Hematopoietic multipotent progenitor cell (in vitro differentiated cells): ENCODE measurements around the gene ZNF415. TPM values are rescaled to one million over a fixed set of nuclear protein-coding genes. Genes with fewer than 3 reads are reported as not detected.
A peak's percentile ranks its signal among the peaks of the same experiment; 100 is the strongest.
"Not testable (repeated sequence)": the region's sequence is repeated elsewhere in the genome, so short reads cannot be mapped to it uniquely, and the experiment has no call there.

ENCODE experiments used
- DNase-seq, 3 donors: peaks; one replicate each; pipeline ENCODE4 v3.0.0-alpha.2; 2011 to 2015; ENCODE audit warnings: low read depth in 2 of 3, low spot score in 2 of 3
- total RNA-seq: library from RNA; depleted of rRNA; stranded (reverse); fragments of >200 nt; gene quantifications from one replicate; pipeline ENCODE4 v1.2.3, GENCODE V29; 2012

Gene ZNF415
- 4.6 TPM for total RNA-seq

DNA sequence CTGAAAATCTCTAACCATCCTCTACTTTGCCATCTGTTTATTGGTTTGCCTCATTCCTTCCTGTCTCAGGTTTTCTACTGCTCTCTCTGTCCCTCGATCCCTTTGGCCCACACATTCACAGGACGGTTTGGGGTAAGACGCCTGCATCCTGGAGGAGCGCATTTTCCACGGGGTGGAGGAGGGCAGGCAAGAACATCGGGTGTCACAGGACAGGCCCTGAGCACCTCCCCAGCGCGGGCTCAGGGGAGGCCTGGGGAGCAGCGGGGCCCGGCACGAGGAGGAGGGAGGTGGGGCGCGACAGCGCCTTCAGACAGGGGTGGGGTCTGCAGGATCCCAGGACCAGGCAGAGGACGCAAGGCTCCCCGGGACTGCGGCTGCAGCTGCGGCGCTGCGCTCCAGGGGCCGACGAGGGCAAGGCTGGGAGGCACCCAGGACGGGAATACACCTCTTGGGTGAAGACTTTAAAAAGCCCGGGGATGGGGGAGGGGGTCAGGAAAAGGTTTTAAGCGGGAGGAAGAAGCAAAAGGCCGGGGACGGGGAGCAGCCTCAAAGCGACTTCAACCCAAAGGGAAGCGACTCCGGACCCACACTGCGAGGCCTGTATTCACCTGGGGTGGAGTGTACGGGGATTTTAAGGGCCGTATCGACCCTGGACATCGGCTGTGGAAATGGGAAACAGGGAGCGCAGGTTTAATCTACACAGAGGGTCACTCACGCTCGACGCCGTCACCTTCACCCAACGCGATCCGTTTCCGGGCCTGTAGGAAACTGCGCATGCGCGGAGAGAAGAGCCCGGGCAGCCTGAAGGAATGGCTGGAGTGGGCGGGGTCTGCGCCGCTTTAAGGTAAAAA is at the start of gene ZNF415:
Gene ZNF415, minus strand, starts transcription at position 770 of the 851 bp plus-strand sequence. CDS start 10,234 bp downstream, outside the sequence.
- peak; percentile 5 to 84 (median 74) for DNase-seq

GRCh38 chr19:53182202-53182601 is 49.5 kb upstream of the ZNF415 start:
- DNase-seq: no peak

GRCh38 chr19:53177986-53178385 is 45.3 kb upstream of the ZNF415 start:
- no peak for DNase-seq

DNA sequence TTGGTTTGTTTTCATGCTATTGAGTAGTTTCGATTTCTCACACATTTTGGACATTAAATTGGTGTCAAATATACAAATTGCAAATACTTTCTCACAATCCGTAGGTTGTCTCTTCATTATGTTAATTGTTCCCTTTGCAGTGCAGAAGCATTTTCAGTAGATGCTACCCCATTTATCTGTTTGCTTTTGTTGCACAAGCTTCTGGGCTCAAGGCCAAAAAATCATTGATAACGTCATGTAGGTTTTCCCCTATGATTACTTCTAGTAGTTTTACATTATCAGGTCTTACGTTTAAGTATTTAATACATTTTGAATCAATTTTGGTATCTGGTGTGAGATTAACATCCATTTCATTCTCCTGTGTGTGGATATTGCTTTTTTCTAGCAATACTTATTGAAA is 40.2 kb upstream of the ZNF415 start:
- no peak for DNase-seq

DNA sequence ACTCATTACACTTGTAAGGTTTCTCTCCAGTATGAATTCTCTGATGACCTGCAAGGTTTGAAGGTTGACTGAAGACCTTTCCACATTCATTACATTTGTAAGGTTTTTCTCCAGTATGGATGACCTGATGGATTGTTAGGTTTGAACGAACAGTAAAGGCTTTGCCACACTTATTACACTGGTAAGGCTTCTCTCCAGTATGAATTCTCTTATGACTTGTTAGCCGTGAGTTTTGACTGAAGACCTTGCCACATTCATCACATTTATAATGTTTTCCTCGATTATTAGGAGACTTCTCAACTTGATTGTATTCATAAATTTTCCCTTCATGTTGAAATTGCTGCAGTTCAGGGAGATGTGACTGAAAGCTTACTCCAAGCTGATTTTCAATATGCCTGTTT is 33.0 kb upstream of the ZNF415 start:
- DNase-seq: no peak

DNA sequence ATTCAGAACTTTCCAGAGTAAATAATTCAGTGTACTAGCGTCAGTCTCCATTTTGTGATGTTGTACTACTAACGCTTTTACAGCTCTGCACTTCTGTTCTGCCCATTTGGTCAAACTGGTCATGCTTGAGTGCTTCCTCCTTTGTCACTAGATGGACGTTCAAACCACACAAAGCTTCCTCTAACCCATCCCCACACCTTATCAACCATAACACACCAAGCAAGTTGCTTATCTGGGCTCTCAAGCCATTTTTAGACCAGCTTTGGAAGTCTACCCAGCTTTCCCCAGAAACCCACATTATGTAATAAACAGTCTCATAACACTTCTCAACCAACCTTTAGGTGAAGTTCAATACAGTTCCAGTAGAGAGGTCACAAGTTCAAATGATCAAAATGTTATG is 28.4 kb upstream of the ZNF415 start:
- peak in 2 of 3 donors; percentile 15 to 44 for DNase-seq

DNA sequence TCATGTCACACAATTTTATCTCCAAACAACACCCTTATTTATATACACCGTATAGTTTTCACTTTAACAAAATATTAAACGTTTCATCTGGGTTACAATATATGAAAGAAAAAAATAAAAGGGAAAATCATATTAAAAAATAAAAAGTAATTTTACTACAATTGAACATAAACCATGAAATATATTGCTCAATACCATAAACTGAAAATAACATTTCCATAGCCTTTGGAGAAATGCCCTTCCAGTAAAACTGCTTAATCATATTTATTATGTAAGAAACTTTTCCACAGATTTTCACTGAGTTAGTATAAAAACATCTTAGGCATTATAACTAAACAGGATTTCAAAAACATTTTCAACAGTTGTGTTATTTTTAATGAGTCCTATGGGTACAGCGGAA is 27.6 kb upstream of the ZNF415 start:
- DNase-seq: no peak

GRCh38 chr19:53158119-53158656 is 25.5 kb upstream of the ZNF415 start:
- peak; percentile 16 to 31 (median 30) for DNase-seq

DNA sequence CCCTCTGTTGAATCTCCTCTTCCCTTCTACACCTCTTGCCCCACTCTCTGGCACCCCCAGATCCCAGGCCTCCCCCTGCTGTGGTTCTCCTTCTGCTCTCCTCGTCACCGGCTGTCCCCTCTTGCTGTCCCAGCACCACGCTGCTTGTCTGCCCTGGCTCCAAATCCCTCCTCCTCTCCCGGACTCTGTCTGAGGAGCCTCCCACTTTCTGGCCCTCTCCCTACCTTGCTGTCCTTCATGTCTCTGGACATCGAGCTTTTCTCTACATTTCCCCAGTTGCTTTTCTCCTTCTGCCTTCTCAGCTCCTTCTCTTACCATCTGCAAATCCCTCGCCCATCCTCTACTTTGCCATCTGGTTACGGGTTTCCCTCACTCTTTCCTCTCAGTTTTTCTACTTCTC is 24.9 kb upstream of the ZNF415 start:
- DNase-seq: no peak

DNA sequence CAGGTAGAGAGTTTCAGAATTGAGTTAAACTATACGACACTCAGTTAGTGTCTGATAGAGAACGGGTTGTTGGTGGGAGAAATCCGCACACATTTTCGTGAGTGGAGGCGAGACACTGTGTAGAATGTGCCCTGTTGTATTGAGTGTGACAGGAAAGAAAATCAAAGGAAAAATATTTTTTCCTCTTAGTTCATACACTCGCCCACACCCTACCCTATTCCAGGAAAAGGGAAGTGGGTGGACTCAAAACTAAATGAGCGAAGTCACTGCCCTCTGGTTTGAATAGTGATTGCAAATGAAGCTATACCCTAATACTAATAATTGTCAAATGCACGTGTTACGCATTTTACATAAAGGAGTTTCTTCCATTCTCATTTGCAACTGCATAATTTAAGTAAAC is 24.1 kb upstream of the ZNF415 start:
- no peak for DNase-seq

GRCh38 chr19:53147645-53148044 is 14.9 kb upstream of the ZNF415 start:
- peak in 1 of 3 donors; percentile 23 for DNase-seq

DNA sequence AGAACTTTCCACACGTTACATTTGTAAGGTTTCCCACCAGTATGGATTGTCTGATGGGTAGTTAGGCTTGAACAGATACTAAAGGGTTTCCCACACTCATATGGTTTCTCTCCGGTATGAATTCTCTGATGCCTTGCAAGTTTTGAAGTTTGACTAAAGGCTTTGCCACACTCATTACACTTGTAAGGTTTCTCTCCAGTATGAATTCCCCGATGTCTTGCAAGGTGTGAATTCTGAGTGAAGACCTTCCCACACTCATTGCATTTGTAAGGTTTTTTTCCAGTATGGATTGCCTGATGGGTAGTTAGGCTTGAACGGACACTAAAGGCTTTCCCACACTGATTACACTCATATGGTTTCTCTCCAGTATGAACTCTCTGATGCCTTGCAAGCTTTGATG is 7.6 kb upstream of the ZNF415 start:
- no peak for DNase-seq

- DNase-seq: no peak
Observed at GRCh38 chr19:53136432-53136831, 3.7 kb upstream of the ZNF415 start.

DNA sequence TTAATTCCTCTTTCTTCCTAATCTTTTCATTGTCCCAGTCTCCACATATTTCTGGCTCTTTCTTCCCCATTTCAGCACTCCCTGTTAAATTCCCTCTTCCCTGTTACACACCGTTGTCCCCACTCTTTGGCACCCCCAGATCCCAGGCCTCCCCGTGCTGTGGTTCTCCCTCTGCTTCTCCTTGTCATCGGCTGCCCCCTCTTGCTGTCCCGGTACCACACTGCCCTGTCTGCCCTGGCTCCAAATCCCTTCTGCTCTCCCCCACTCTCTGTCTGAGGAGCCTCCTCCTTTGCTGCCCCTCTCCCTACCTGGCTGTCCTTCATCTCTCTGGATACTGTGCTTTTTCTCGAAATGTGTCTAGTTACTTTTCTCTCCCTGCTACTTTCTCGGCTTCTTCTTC is 983 bp downstream of the ZNF415 start:
- DNase-seq: no peak

GRCh38 chr19:53131085-53131590 is 1.6 kb downstream of the ZNF415 start:
- no peak for DNase-seq

DNA sequence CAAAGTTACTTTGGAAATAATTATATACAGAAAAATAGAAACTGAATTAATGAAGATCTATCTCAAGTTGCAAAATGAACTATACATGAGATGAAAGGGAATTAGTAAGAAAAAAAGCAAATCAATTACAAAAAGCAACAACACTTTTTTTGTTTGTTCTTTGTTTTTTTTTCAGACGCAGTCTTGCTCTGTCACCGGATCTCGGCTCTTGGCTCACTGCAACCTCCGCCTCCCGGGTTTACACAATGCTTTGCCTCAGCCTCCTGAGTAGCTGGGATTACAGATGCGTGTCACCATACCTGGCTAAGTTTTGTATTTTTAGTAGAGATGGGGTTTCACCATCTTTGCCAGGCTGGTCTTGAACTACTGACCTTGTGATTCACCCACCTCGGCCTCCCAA is 2.2 kb downstream of the ZNF415 start:
- DNase-seq: no peak

DNA sequence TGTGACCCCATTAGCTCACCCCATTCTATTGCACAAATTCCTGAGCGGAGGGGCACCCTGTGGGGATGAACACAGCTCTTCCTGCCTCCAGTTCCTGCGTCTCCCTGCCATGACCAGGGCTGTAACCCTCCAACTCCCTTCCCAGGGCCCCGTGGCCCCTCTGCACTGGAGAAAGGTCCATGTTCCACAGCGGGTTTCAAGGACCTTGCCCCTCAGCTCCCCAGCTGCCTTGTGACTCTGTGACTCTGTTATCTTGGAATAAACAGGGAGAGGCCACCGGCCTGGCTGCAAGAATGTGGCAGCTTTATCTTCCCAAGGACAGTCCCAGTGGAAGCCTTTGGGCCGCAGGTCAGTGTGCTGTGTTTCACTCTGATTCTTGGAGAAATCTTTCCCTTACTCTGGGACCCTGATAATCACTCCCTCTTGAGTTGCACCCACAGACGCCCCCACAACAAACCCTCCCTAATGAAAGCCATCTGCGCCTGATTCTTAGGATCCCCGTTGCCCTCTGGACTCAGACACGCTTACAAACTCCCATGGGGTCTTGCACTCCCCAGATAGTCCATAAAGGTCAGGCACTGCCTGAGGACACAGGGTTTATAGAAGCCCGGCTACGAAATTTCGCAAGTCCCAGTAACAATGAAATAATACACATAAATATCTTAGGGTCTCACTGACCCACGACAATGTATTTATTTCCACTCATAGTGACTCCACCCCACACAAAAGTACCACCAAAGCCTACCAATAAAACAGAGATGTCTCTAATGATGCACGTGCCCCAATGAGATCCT is 5.8 kb downstream of the ZNF415 start:
- DNase-seq: not testable (repeated sequence)

DNA sequence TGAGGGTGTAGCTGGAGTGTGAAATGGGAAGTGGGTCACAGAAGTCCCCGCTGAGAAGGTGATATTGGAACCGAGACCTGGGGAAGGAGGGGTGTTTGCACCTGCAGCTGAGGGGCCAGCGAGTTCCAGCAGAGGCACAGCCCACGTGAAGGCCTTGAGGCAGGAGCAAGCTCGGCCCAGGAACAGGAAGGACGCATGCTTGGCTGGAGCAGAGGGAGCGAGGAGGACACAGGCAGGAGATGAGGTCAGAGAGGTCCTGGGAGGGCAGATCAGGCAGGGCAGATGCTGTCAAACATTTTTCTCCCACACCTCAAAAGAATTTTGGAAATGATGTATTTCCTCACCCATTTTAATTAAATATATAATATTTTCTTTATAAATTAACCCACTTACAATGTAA is 9.3 kb downstream of the ZNF415 start:
- DNase-seq: no peak

DNA sequence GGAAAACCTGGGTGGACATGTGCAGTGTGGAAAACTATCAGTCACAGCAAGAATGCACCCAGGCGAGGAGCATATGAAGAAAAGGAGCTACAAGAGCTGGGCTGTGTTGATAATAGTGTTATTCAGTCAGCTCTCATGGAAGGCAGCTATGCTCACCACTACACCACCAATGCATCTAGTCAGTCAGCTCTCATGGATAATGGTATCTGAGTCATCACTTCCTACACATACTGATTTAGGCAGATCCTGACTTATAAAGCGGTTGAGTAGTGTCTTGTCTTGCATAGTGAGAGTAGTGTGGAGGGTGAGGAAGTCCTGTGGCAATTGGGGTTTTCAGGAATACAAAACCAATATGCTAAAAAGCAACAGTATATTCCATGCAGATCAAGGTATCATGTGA is 20.4 kb downstream of the ZNF415 start:
- no peak for DNase-seq

DNA sequence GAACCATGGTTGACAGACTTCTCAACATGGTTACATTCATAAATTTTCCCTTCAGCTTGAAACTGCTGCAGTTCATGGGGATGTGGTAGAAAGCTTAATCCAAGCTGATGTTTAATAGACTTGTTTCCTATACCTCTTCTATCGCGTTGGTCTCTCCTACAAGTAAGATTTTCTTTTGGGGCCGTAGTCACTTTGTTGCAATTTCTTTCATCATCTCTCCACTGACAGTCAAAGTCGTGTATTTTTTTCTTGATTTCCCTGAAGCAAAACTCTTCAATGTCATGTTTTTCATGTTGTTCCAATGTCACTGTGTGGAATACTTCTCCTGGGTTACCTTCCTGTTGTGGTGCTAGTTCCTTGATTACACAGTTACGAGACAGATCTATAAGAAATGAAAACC is 23.2 kb downstream of the ZNF415 start:
- DNase-seq: no peak
